Osteoblast (primary cell): ENCODE measurements around the gene WHRN. TPM values are rescaled to one million over a fixed set of nuclear protein-coding genes. Genes with fewer than 3 reads are reported as not detected.

ENCODE experiments used
- DNase-seq: peaks from one replicate; pipeline ENCODE4 v3.0.0; 2011; ENCODE audit warnings: low spot score, mixed read lengths; ENCODE audit not compliant: insufficient read length; ENCODE audit errors: missing footprints
- H2AFZ ChIP-seq: 2 replicates; pipeline ENCODE4 v1.6.0; 2011; ENCODE audit warnings: mild to moderate bottlenecking, low read length
- H3K27ac ChIP-seq: 2 replicates; pipeline ENCODE4 v1.5.1; 2011; ENCODE audit warnings: mild to moderate bottlenecking, low read depth, low read length, moderate library complexity
- H3K27me3 ChIP-seq: 2 replicates; pipeline ENCODE4 v1.6.0; 2012; ENCODE audit warnings: mild to moderate bottlenecking, control low read depth, inconsistent platforms, low read length, moderate library complexity; ENCODE audit not compliant: insufficient read depth
- H3K36me3 ChIP-seq: 2 replicates; pipeline ENCODE4 v1.5.1; 2011; ENCODE audit warnings: mild to moderate bottlenecking, low read length, control low read depth, moderate library complexity; ENCODE audit not compliant: insufficient read depth
- H3K4me1 ChIP-seq: 2 replicates; pipeline ENCODE4 v1.5.1; 2011; ENCODE audit warnings: mild to moderate bottlenecking, low read length, control low read depth, moderate library complexity; ENCODE audit not compliant: insufficient read depth
- H3K4me2 ChIP-seq: 2 replicates; pipeline ENCODE4 v1.6.0; 2011; ENCODE audit warnings: mild to moderate bottlenecking, low read length; ENCODE audit not compliant: insufficient read depth
- H3K4me3 ChIP-seq: fragments of 200-600 bp; sonication (generic); 3 replicates; pipeline ENCODE4 v1.5.1; 2012; ENCODE audit warnings: mild to moderate bottlenecking, low read length, inconsistent platforms; ENCODE audit not compliant: insufficient read depth
- H3K79me2 ChIP-seq: 2 replicates; pipeline ENCODE4 v1.6.0; 2012; ENCODE audit warnings: mild to moderate bottlenecking, low read length, control low read depth, inconsistent platforms; ENCODE audit not compliant: insufficient read depth
- H3K9me3 ChIP-seq: 2 replicates; pipeline ENCODE4 v1.5.1; 2011; ENCODE audit warnings: low read depth, low read length, control low read depth
- H4K20me1 ChIP-seq: 2 replicates; pipeline ENCODE4 v1.6.0; 2012; ENCODE audit warnings: mild to moderate bottlenecking, low read length, control low read depth; ENCODE audit not compliant: insufficient read depth
- total RNA-seq: library from RNA; depleted of rRNA; stranded (reverse); fragments of >200 nt; gene quantifications from 2 replicates; pipeline ENCODE4 v1.2.3, GENCODE V29; 2012
- TF ChIP-seq, protein P1 (sequence below): IDR thresholded peaks from 2 replicates; pipeline ENCODE4 v1.5.1; 2011; ENCODE audit warnings: mild to moderate bottlenecking, low read depth, low read length, moderate library complexity; ENCODE audit errors: extremely low read depth

WHRN gene
- total RNA-seq, 1 donor: 2.2 TPM

DNA sequence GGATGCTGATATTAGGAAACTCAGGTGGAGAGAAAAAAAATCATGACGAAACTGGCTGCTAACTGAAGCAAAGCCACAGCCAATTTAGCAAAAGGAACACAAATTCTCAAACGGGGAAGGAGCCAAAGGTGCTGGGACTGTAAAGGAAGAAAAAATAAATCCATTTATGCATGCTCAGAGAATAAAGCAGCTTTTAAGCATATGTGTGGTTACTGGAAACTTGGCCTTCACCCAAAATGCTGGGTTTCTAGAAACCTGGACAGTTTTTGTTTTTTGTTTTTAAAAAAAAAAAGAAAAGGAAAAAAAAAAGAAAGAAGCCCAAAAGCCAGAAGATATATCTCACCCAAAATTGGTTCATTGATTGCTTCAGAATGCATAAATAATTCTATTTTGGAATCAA lies 8.0 kb downstream of the WHRN start:
- Histone ChIP-seq H3K36me3 (no peaks in the 10 kb centered on the region), H3K9me3 (no peaks in the 10 kb centered on the region), H2AFZ (no peak overlapping the region), H3K4me1 (peaks cover 3% of the 10 kb centered on the region), H3K27me3 (peaks cover 5% of the 10 kb centered on the region), H3K27ac (no peak overlapping the region), H4K20me1 (peaks cover 3% of the 10 kb centered on the region), H3K4me2 (no peak overlapping the region), H3K79me2 (peaks cover 2% of the 10 kb centered on the region), H3K4me3 (no peak overlapping the region)
- TF ChIP-seq, protein P1, sequence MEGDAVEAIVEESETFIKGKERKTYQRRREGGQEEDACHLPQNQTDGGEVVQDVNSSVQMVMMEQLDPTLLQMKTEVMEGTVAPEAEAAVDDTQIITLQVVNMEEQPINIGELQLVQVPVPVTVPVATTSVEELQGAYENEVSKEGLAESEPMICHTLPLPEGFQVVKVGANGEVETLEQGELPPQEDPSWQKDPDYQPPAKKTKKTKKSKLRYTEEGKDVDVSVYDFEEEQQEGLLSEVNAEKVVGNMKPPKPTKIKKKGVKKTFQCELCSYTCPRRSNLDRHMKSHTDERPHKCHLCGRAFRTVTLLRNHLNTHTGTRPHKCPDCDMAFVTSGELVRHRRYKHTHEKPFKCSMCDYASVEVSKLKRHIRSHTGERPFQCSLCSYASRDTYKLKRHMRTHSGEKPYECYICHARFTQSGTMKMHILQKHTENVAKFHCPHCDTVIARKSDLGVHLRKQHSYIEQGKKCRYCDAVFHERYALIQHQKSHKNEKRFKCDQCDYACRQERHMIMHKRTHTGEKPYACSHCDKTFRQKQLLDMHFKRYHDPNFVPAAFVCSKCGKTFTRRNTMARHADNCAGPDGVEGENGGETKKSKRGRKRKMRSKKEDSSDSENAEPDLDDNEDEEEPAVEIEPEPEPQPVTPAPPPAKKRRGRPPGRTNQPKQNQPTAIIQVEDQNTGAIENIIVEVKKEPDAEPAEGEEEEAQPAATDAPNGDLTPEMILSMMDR: no peak
- no peak for DNase-seq

DNA sequence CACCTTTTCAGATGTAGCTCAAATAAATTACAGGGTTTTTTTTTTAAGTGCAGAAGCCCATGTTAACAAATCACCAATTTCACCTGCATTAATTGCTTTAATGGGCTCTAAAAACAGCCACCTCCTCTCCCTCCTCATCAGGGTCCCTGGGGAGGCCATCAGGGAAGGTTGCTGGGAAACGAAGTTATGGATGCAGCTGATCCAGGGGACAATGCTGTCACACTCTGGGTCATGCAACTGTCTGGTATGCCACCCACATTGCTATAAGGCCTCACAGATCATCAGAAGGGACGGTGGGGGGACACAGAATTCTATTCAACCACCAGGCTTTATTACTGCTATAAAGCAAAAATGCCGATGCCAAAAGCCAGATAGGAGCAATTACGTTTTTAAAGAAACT lies 9.3 kb downstream of the WHRN start:
- Histone ChIP-seq H3K27me3 (peaks cover 5% of the 10 kb centered on the region), H3K9me3 (no peaks in the 10 kb centered on the region), H3K4me1 (no peaks in the 10 kb centered on the region), H2AFZ (no peak overlapping the region), H3K4me2 (no peak overlapping the region), H3K36me3 (no peaks in the 10 kb centered on the region), H4K20me1 (peaks cover 3% of the 10 kb centered on the region), H3K79me2 (peaks cover 2% of the 10 kb centered on the region), H3K27ac (no peak overlapping the region), H3K4me3 (no peak overlapping the region)
- DNase-seq: no peak
- TF ChIP-seq, protein P1: no peak

DNA sequence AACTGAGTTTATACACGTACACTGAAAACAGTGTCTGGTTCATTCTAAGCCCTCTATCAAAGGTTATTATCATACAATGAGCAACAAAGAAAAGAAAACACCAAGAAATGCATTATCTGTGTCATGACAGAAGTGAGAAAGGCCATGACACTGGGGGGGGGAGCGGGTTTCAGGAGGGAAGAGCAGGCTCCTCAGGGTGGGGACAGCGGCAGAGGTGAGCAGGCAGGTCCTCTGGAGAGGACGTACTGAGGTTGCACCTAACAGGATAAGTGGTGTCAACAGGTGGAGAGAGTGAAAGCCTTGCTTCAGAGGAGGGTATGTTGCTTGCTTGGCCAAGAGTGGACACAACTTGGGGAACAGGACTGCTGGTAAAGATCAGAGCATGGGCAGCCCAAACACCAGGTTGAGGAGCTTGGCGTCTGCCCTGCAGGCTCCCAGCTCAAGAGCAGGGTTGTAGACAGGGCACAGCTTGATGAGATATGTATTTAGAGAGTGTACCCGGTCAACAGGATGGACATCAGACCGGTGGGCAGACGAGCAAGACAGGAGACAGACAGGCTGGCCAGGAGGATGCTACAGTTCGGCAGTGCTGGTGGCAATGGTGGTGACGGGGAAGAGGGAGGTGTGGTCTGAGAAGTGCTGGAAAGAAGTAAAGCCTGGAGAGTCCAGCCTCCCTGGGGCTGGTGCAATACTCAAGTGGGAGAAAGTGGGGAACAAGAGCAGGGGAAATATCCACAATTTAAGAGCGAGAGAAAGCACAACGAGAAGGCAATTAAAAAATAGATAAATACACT lies 10.3 kb downstream of the WHRN start:
- Histone ChIP-seq H3K9me3 (no peaks in the 10 kb centered on the region), H3K27ac (no peak overlapping the region), H4K20me1 (peaks cover 3% of the 10 kb centered on the region), H2AFZ (no peak overlapping the region), H3K4me3 (no peak overlapping the region), H3K4me1 (no peaks in the 10 kb centered on the region), H3K4me2 (no peak overlapping the region), H3K79me2 (no peaks in the 10 kb centered on the region), H3K36me3 (no peaks in the 10 kb centered on the region), H3K27me3 (peaks cover 5% of the 10 kb centered on the region)
- no peak for DNase-seq
- TF ChIP-seq, protein P1: no peak

DNA sequence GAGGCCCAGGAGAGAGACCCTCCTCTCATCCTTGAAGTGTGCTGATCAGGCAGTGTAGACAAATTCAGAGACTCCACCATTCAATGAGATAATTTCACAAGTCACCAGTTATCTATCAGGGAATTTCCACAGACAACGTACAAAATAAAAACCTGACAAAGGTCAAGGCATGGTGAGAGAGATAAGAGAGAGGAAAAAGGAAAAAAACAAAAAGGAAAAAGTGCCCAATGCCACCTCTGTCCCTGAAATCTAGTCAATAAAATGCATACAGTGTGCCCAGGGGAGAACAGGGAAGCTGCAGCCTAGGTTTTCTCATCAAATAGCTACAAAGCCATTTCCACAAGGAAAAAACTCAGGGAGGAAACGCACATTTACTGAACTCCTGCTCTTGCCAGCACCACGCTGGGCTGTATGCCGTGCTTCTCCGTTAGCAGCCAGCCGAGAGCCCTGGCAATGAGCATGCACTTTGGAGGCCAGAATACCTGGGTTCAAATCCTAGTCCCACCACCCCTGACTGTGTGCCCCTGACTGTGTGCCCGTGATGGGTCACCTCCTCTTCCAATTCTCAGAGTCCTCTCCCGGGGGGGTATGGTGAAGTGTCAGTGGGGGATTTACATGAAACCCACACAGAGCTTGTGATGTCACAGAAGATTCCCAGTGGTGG lies 11.6 kb downstream of the WHRN start:
- Histone ChIP-seq H3K4me3 (no peak overlapping the region), H2AFZ (no peak overlapping the region), H3K4me1 (no peaks in the 10 kb centered on the region), H3K36me3 (no peaks in the 10 kb centered on the region), H3K9me3 (no peaks in the 10 kb centered on the region), H3K27me3 (peaks cover 5% of the 10 kb centered on the region), H3K27ac (no peak overlapping the region), H3K4me2 (no peak overlapping the region), H3K79me2 (no peaks in the 10 kb centered on the region), H4K20me1 (peaks cover 3% of the 10 kb centered on the region)
- TF ChIP-seq, protein P1: no peak
- DNase-seq: no peak
